Hippocampal formation (tissue), 2 donors: ENCODE data around the gene PSMB3.
"Not testable (repeated sequence)": the region's sequence is repeated elsewhere in the genome, so short reads cannot be mapped to it uniquely, and the experiment has no call there.

Experiments
- DNase-seq, 2 donors: peaks; one replicate each; lab custom pipeline; 2025; lab: John Stamatoyannopoulos, UW

Gene PSMB3

DNA sequence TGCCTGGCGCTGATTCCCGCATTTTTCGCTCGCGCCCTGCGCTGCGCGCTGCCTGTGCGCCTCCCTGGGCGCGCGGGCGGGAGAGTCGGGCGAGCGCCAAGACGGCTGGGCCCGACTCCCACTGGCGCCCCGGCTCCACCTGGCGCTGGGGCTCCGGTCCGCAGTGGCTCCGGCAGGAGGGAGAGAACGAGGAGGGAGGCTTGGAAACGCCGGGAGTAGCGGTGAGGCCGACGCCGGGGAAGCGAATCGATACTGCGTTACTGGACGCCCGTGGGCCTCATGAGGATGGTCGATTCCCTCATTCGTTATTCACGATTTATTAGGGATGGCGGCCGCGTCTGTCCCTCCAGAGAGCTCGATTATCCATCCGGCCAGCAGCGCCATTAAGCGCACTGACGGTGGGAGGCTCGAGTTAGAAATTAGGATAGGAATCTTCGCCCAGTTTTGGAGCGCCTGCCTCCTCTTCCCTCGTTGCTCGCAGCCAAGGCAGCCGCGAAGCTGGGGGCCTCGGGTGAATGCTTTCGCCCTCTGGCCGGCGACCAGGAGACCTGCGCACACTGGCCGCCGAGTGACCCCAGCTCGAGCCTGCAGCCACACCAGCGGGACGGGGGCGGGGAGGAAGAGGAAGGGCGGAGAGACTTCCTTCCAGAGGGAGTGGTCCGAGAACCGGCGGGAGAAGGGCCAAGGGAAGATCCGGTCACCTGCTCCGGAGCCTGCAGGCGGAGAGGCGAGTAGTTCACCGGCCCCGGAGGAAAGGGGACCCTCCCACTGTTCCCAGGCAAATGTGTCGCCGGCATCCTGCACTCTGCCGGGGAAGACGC is 3.1 kb upstream of the PSMB3 start:
- no peak for DNase-seq

DNA sequence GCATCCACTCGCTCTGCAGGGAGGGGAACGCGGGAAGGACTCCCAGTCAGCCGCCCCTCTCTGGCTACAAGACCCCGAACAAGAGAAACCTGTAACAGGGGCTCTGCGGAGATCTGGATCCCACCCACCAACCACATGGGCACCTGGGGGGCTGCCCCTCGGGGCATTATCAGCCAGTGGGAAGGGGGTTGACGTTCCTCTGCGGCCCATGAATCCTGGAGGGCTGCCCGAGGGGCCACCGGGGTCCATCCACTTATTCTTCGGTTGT is 2.6 kb upstream of the PSMB3 start:
- no peak for DNase-seq

DNA sequence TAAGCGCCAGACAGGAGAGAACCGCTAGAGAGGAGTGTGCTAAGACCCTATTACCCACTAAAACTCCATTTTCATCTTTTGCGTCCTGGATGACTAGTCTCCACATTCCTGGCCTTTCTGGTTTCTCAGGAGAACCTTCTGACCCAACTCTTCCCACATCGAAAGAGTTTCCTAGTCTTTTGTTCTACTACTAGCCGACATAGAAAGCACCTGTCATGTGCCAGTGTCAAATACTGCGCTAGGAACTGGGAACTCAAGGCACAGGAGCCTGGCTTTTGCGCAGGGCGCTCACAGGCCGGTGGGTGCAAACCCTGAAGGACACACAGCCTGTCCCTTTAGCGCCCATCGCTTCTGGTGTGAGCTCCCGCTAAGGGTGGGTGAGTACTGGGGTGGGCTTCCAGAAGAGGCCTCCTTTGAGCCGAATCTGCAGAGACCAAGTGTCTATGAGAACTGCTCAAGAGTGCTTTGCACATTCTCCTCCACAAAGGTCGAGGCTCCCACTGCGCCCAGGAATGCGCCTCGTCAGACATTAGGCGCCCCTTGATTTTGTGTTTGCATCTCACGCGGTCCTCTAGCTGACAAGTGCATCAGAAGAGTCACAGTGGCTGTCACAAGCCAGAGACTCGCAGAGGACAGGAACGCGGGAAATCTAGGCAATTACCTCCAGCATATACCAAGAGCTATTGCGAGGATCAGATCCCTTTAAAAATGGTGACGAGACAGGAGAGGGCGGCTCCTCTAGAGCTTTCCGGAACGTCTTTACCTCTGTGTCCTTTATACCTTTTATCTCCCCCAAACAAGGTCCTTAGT is 2.0 kb upstream of the PSMB3 start:
- DNase-seq, result no peak

DNA sequence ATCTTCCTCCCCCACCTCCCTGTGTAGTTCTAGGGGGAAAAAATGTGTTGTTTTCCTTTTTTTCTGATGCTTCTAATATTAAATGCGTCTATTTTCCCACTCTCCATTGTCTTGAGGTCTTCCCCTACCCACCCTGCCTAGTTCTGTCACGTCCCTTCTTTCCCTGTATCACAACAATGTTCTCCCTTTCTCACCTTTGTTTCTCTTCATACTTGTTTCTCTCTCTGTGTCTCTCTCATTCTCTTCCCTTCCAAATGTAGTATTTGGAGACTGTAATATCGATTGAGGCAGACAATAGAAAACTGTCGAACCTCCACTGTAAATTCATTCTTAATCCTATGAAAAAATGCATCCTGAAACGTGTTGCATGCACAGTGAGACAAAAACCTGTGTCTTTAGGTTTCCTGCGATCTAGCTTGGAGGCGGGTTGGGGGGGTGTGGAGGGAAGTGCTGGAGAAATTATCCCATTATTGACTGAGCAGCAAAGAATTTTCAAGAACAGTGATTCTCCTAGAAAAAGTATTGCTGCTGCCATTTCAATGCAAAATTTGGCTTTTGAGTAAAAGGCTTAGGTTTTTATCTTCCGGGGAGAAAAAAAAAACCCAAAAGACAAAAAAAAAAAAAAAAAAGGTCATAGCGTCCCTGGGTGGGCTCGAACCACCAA is 1.3 kb upstream of the PSMB3 start:
- no peak for DNase-seq

DNA sequence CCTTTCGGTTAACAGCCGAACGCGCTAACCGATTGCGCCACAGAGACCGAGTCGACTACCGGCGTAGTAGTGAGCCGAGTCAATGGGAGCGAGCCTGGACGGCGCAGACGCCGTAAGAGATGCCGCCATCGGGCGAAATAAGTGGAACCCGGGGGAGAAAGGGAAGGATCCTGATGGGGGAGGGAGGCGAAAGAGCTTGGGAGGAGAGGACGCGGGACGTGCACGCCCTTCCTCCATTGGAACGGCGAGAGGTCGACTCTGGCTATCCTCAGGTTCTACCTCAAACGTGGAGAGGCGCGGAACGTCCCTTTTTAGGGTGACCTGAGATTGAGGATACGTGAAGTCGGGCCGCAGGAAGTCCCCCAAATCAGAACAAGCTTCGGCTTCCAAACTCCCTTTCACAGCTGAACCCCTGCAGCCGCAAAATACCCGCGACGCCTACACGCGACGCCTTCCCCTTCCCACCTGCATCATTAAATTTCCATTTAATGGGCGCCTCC is 683 bp upstream of the PSMB3 start:
- peak; percentile 45 to 59 for DNase-seq

DNA sequence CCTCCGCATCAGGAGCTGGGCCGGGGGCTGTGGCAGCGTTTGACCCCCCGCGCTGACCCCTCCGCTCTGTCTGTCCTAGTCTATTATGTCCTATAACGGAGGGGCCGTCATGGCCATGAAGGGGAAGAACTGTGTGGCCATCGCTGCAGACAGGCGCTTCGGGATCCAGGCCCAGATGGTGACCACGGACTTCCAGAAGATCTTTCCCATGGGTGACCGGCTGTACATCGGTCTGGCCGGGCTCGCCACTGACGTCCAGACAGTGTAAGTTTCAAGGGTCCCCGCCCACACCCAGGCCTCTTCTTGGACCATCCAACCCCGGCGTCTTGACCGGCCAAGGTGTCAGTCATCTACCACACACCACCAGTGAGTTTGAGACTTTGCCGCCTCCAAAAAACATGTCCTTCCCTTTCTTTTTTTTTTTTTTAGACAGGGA is 548 bp downstream of the PSMB3 start:
- DNase-seq, result no peak

DNA sequence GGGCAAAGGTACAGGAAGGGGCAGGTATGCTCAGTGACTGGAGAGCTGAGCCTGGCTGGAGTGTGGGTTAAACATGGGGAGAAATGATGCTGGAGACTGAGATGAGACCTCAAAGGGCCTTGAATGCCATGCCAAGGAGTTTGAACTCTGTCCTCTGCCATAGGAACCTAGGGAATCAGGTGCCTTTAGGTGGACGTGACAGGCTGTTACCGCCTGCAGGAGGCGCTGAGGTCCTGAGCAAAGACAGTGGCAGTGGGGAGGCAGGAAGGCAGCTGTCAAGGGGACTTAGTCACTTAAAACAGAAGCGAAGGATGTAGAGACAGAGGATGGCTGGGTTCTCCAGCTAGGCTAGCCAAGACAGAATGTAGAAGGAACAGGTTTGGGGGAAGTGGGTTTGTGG is 9.1 kb downstream of the PSMB3 start:
- no peak for DNase-seq

DNA sequence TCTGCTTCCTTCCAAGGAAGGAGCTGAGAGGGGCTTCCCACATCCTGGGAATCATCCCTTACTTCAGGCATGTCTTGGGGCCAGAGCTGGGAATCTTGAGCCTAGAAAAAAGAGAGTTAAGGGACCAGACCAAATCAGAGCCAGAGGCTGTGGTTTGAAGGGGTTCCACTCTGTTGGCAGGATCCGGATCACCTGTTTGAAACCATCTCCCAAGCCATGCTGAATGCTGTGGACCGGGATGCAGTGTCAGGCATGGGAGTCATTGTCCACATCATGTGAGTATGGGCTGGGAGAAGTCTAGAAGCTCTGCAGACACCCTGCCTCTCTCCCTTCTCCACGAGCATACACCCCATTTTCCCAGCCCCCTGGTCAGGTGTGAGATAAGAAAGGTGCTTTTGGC is 9.7 kb downstream of the PSMB3 start:
- DNase-seq, result no peak

DNA sequence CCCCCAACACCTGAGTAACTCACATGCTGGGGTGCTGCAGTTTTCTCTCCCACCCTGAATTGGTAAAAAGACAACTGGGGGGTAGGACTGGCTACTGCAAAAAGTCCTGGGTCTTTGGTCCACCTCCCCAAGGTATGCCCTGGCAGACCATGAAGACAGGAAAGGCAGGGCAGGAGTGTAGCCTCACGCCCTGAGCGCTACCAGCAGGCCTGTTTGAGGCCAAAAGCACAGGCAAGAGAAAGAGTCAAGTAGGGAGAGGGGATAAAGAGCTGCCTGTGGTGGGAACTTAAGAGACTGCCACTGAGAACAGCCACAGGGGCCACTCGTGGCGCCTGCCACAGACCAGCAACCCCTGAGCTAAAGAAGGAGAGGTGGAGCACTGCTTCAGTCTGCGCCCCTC is 13.8 kb downstream of the PSMB3 start:
- DNase-seq, result no peak

DNA sequence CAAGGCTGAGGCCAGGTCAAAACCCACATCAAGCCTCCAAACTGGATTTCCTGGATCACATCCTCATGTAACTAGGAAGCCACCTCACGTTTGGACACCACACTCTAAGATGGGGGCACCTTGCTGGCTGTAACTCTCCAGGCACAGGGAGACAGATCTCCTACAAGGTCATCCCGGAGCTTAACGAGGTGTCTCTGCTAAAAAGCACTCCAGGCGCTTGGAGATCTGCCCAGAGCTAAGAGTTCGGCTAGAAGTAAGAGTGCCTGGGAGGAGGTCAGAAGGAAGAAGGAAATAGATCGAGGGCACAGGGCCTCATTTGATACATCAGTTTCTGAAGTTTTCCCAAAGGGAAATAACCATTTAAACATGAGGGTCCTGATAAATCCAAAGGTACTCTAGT is 15.9 kb downstream of the PSMB3 start:
- no peak for DNase-seq

DNA sequence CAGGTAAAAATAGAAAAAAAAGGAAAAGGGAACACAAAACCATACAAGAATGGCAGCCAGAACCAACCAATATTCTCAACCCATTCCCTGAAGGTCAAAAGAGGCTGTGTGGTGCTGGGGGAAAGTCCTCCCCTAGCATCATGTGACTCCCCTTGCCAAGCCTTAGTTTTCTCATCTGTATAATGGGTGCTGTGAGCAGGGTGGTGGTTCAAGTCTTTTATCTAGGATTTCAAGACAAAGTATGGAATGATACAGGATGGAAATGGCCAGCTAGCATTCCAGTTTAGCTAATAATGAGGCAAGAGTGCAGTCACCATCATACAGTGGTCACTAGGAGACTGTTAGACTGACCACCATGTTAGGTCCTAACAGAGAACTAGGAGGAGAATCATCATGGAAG is 20.7 kb downstream of the PSMB3 start:
- no peak for DNase-seq

DNA sequence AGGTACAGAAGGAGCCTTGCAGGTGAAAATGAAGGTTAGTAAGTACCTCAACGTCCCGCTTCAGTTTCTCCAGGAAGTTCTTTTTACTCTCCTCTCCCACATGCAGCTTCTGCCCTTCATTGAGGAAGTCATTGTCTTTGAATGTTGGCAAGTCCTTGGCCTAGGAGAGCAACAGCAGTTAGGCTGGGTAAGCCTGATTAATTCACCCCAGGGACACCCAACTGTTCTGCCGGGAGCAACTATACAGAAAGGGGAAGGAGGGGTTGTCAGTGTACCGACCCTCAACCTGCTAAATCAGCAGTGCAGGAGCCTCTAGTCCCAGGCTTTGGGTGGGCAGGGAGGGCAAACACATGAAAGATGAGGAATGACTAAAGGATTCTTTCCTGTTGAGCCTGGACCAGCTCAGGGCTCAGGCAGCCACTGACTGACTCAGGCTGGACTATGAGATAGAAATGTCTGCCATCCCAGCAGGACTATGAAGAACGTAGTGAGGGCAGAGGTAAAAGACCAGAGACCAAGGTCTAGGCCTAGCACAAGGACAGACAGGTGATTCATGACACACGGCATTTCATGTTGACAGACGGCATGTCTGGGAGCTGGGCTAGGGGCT is 25.2 kb downstream of the PSMB3 start:
- DNase-seq, result no peak

DNA sequence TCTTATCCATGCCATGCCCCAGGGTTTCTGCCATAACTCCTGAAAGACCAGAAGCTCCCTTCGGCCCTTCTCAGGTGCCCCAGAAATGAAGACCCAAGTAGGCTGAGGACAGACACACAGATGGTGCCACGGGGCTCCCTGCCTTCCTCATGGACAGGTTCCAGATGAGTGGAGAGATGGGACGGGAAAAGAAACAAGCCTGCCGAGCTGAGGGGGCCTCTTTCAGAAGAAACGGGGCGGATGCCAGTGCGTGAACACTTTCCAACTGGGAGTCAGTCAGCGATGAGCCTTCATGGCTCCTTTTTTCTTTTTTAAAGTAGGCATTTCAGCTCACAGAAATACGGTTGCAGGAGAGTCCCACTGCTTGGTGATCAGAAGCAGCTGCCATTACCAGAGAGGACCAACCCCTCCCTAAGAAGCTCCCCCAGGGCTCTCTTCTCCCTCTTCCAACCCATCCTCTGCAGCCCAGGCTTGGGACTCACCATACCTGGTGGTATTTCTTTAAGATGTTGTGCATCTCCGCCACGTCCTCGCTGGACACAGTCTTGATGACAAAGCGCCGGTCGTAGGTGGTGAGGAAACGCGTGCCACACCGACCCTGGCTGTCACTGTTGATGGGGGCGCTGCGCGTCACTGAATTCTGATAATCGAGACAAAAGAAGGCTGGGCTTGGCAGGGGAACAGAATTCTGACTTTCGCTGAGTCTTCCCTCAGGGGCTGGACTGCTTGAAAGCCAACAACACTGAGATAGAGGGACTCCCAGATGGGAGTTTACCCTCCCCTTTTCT is 27.6 kb downstream of the PSMB3 start:
- no peak for DNase-seq

DNA sequence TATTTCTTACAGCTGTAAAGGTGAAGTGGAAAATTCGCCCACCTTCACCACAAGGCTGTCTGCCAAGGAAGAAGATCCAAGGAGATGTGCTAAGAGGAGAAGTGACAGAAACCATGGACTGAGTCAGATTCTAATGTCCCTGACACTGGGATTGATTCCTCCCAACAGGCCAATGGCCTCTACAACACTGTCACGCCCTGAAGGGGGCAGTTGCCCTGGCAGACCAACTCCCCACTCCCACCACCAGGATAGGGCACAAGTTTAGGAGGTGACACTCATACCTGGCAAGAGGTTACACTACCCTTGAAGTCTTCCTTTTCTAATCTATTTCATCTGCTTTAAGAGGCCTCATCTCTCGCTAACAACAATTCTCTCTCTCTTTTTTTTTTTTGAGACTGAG is 30.7 kb downstream of the PSMB3 start:
- no peak for DNase-seq

DNA sequence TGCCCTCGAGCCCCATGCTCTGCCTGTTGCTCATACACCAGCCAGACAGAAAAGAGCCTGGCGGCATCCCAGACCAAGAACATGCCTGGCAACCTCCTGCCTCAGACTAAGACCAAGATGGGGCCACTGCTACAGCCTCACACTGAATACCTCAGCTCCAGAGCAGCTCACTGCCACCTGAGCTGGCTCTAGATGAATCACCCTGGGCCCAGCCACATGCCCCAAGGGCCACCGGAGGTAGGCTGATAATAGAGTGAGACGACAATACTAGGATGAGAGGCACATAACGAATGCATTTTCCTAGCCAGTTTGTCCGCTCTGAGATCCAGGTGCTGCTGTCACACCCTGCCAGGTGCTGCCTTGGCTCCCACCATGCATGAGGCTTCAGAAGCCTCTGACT is 33.8 kb downstream of the PSMB3 start:
- no peak for DNase-seq

DNA sequence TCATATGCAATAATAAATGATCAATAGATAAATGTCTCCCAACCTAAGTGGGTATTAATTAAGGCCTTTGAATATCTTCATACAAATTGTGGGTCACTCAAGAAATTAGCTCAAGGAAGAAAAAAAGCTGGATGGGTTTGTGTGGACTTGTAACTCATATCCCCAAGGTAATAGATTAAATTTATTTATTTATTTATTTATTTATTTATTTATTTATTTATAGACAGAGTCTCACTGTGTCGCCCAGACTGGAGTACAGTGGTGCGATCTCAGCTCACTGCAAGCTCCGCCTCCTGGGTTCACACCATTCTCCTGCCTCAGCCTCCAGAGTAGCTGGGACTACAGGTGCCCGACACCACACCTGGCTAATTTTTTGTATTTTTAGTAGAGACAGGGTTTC is 35.5 kb downstream of the PSMB3 start:
- not testable (repeated sequence) for DNase-seq

DNA sequence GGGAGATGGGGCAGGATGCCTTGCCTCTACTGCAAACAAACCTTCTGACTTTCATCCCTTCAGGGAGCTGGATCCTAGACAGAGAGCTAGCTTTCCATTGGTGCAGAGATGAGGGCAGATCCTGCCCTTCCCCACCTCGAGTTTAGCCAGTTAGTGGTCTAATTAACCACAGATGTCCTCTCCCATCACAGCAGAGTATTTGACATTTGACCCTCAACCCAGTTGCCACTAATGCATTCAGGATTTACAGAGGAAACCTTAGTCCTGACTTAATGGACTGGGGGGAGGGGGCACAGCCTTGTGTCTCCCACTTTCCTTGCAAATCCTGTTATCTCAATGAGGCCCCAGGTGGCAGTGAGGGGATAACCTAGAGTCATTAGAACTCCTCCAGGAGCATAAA is 36.6 kb downstream of the PSMB3 start:
- DNase-seq, result no peak

DNA sequence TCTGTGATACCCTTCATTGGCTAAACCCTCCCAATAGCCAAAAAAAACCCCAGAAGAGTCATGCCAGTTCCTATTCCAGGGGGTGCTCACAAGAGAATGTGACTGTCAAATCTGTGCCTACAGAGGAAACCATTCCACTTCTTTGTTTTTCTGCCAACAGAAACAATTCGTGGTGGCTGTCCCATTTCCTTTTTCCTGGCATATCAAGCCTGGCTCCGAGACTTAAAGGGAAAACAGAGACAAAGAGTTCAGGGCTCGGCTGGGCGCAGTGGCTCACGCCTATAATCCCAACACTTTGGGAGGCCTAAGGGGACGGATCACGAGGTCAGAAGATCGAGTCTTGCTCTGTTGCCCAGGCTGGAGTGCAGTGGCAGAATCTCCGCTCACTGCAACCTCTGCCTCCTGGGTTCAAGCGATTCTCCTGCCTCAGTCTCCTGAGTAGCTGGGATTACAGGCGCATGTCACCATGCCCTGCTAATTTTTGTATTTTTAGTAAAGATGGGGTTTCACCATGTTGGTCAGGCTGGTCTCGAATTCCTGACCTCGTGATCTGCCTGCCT is 37.7 kb downstream of the PSMB3 start:
- not testable (repeated sequence) for DNase-seq

DNA sequence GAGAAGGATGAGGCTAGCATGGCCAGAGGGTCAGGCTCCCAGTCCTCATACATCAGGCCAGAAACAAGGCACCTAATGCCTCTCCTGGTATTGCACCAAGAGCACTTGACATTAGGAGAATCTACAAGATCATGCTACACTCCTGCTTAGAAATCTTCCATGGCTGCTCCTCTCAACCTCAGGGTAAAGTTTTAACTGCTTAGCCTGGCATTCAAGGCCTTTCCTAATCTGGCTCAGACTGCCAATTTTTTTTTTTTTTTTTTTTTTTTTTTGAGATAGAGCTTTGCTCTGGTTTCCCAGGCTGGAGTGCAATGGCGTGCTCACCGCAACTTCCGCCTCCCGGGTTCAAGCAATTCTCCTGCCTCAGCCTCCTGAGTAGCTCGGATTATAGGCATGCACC is 38.6 kb downstream of the PSMB3 start:
- DNase-seq, result no peak

DNA sequence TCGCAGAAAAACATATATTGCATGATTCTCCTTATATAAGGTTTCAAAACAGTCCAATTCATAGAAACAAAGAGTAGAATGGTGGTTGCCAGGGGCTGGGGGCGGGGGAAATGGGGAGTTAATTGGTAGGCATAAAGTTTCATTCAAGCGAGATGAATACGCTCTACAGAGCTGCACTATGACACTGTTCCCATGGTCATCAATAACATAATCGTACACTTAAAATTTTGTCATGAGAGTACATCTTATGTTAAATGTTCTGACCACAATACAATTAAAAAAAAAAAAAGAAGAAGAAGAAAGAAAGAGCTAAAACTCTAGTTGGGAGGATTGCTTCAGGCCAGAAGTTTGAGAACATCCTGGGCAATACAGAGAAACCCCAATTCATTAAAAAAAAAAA is 41.7 kb downstream of the PSMB3 start:
- DNase-seq, result no peak

DNA sequence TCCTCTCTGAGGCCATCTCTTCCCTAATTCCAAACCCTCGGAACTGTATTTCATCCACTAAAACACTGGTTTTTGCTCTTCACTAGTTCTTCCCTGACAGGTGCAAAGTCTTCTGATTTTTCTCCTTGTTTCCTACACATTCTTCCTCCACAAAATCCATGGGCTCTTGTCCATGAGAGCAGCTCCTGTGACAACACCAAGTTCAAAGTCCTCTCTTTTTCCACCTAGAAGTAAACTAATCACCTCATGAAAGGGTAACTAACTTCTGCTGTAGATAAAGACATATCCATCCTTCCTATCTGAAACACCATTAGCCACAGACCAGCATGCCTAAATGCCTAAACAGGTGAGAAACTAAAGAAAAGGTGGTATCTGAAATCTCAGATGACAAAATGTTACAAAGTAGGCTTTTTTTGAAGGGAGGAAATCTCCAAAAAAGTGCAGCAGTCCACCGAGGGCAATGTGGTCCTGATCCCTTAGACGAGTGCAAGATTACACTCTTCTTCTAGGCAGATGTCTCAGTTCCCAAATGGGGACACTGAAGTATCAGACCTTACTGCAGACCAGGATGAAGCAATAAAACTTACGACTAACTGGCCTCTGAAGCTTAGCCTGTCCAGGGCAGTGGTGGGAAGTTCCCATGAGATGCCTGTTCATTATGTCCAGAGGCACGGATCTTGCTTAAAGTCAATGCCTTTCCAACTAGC is 44.1 kb downstream of the PSMB3 start:
- no peak for DNase-seq
